SU-DHL-6 (cell line): ENCODE measurements around the gene SURF6.

Experiments
- H2AFZ ChIP-seq: fragments of 200-600 bp; sonication (generic); 2 replicates; pipeline ENCODE4 v1.6.1; 2014; ENCODE audit warnings: low read depth, mild to moderate bottlenecking, moderate library complexity, mixed read lengths, antibody characterized with exemption, low read length; ENCODE audit not compliant: severe bottlenecking
- H3F3A ChIP-seq: fragments of 200-600 bp; shearing (Covaris generic); 2 replicates; pipeline ENCODE4 v1.6.0; 2016; ENCODE audit warnings: antibody characterized with exemption, mild to moderate bottlenecking; ENCODE audit not compliant: insufficient read depth
- H3K27ac ChIP-seq: fragments of 200-600 bp; sonication (generic); 2 replicates; pipeline ENCODE4 v1.5.1; 2016; ENCODE audit warnings: low read depth, mild to moderate bottlenecking, low read length, moderate library complexity, mixed read lengths
- H3K27me3 ChIP-seq: fragments of 200-600 bp; sonication (generic), shearing (Covaris generic); 2 replicates; pipeline ENCODE4 v1.6.0; 2014; ENCODE audit warnings: mild to moderate bottlenecking, low read length
- H3K36me3 ChIP-seq: fragments of 200-600 bp; sonication (generic); 2 replicates; pipeline ENCODE4 v1.6.1; 2014; ENCODE audit warnings: mild to moderate bottlenecking, low read length, mixed read lengths
- H3K4me2 ChIP-seq: fragments of 300-600, 200-600 bp; shearing (Covaris generic), sonication (generic); 2 replicates; pipeline ENCODE4 v1.6.0; 2014; ENCODE audit warnings: low read length, low read depth, mild to moderate bottlenecking; ENCODE audit not compliant: poor library complexity, severe bottlenecking
- H3K4me3 ChIP-seq: fragments of 200-600 bp; sonication (generic); 2 replicates; pipeline ENCODE4 v1.5.1; 2014; ENCODE audit warnings: antibody characterized with exemption, low read length, mild to moderate bottlenecking, mixed read lengths; ENCODE audit not compliant: insufficient read depth, poor library complexity, severe bottlenecking
- H3K79me2 ChIP-seq: fragments of 200-600 bp; sonication (generic); 2 replicates; pipeline ENCODE4 v1.6.1; 2014; ENCODE audit warnings: mild to moderate bottlenecking, low read length, moderate library complexity; ENCODE audit not compliant: insufficient read depth
- H3K9ac ChIP-seq: fragments of 200-600 bp; sonication (generic); 2 replicates; pipeline ENCODE4 v1.7.0; 2014; ENCODE audit warnings: mild to moderate bottlenecking, low read length
- H3K9me2 ChIP-seq: fragments of 200-600 bp; sonication (generic); replicated peaks from 2 replicates; pipeline ENCODE4 v1.6.1; 2014; ENCODE audit warnings: low read length; ENCODE audit not compliant: insufficient read depth
- H3K9me3 ChIP-seq: fragments of 200-600 bp; sonication (generic); 2 replicates; pipeline ENCODE4 v1.6.1; 2014; ENCODE audit warnings: low read length, mixed read lengths; ENCODE audit not compliant: insufficient read depth
- H4K20me1 ChIP-seq: fragments of 200-600 bp; sonication (generic); 2 replicates; pipeline ENCODE4 v1.6.1; 2014; ENCODE audit warnings: low read depth, mild to moderate bottlenecking, antibody characterized with exemption, low read length, moderate library complexity, mixed read lengths
- EZH2phosphoT487 ChIP-seq: fragments of 200-600 bp; sonication (generic), shearing (Covaris generic); conservative IDR thresholded peaks from 2 replicates; pipeline ENCODE4 v1.6.1; 2018; ENCODE audit warnings: mild to moderate bottlenecking, antibody characterized with exemption, low read length, moderate library complexity, mixed read lengths
- TF ChIP-seq, protein P1 (sequence below): fragments of 200-600 bp; sonication (generic); IDR thresholded peaks from one replicate; pipeline ENCODE4 v1.5.1; 2017; ENCODE audit warnings: antibody characterized with exemption, mild to moderate bottlenecking, low read length, moderate library complexity; ENCODE audit not compliant: insufficient read depth, poor library complexity, severe bottlenecking

SURF6 gene

DNA sequence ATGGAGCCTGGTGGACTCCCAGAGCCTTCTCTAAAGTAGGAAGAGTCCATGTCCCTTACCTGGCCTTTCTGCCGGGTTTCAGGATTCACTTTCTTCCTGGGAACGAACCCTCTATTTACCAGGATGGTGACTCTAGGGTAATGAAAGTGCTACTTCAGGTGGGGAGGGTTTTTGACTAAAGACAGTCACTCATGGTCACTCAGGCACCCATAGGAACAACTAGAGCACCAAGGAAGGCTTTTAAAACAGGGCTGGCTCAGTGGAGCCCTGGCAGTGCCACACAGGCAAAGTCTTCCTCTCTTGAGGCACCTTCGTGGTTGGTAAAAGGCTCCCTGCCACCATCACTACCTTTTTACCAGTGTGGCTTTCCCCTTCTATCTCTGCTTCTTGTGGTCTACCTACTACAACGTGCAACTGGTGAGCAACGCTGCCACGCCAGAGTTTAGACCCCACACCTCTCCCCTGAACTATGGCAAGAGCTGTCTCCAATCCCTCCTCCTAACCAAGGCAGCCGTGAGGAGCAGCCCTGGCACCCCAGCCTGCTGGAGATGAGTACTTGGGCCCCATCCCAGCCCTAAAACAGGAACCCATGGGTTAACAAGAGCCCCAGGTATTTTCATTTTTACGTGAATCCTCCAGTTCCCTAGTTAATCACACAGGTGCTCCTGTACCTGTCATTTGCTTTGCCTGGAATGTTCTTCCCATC lies 16.8 kb upstream of the SURF6 start:
- Histone ChIP-seq H2AFZ (no peak overlapping the region), H3K27ac (no peak overlapping the region; the same call in 1 of the 2 replicates), H3K4me2 (no peak overlapping the region), H3F3A (peaks cover 64% of the 10 kb centered on the region), H3K9me2 (no peaks in the 10 kb centered on the region), H3K4me3 (no peak overlapping the region), H4K20me1 (no peaks in the 10 kb centered on the region; the same call in 1 of the 2 replicates), H3K79me2 (peaks cover 31% of the 10 kb centered on the region), H3K36me3 (peaks cover 35% of the 10 kb centered on the region), H3K9me3 (no peaks in the 10 kb centered on the region), H3K27me3 (no peaks in the 10 kb centered on the region), H3K9ac (no peak overlapping the region)
- TF ChIP-seq, protein P1, sequence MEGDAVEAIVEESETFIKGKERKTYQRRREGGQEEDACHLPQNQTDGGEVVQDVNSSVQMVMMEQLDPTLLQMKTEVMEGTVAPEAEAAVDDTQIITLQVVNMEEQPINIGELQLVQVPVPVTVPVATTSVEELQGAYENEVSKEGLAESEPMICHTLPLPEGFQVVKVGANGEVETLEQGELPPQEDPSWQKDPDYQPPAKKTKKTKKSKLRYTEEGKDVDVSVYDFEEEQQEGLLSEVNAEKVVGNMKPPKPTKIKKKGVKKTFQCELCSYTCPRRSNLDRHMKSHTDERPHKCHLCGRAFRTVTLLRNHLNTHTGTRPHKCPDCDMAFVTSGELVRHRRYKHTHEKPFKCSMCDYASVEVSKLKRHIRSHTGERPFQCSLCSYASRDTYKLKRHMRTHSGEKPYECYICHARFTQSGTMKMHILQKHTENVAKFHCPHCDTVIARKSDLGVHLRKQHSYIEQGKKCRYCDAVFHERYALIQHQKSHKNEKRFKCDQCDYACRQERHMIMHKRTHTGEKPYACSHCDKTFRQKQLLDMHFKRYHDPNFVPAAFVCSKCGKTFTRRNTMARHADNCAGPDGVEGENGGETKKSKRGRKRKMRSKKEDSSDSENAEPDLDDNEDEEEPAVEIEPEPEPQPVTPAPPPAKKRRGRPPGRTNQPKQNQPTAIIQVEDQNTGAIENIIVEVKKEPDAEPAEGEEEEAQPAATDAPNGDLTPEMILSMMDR = no peak
- no peak for TF ChIP-seq EZH2phosphoT487

DNA sequence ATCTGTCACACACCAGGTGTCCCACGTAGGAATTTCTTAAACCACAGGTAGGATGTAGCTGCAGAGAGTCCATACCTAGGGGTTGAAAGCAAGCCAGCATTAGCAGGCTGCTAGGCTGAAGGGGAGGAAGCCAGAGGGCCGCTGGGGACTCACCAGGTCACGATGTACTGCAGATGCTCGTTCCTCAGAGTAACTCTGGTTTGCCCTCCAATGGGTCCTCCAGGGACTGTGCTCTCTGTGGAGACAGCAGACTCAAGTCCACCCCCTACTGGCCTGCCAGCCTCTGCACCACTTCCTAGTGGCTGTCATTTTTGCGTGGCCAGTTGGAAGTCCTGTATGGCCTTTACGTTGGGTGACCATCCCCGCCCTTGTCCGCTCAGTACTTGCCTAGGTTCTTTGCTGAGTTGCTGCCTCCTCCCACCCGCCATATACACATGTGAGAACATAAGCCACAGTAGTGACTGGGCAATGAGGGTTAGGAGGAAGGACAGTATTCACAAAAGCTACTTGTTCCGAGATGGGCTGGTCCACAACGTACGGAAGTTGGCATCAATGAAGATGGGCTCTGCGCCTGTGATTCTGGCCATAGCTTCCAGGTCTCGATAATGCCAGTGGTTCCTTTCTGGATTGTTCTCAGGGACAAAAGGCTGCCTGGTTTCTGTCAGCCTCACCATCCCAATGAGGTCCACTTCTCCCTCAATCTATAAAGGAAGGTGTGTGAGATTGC lies 16.1 kb upstream of the SURF6 start:
- no peaks in the 10 kb centered on the region for H3K27me3 ChIP-seq
- H3K9me3 ChIP-seq = no peaks in the 10 kb centered on the region
- no peaks in the 10 kb centered on the region for H3K9me2 ChIP-seq
- no peak overlapping the region for H3K4me2 ChIP-seq
- peaks cover 64% of the 10 kb centered on the region for H3F3A ChIP-seq
- H3K4me3 ChIP-seq = no peak overlapping the region
- no peaks in the 10 kb centered on the region; the same call in 1 of the 2 replicates for H4K20me1 ChIP-seq
- peaks cover 31% of the 10 kb centered on the region for H3K79me2 ChIP-seq
- peaks cover 35% of the 10 kb centered on the region for H3K36me3 ChIP-seq
- H3K27ac ChIP-seq = no peak overlapping the region; the same call in 1 of the 2 replicates
- no peak overlapping the region for H2AFZ ChIP-seq
- no peak overlapping the region for H3K9ac ChIP-seq
- TF ChIP-seq, protein P1 = peak; percentile 49
- TF ChIP-seq EZH2phosphoT487 = no peak

DNA sequence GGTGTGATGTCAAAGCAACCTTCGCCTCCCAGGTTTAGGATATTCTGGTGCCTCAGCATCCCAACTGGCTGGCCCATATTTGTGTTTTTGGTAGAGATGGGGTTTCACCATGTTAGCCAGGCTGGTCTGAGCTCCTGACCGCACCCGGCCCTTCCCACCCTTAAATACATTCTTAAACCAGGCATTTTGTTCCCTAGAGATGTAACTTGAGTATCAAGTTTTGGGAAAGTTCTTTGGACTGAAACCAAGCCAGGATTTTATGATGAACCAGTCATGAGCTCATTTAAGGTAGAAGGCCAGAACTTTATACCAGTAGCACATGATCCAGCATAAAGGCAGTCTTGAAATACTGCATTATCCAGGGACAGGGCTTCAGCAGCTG lies 15.5 kb upstream of the SURF6 start:
- no peak overlapping the region for H3K4me3 ChIP-seq
- H3K9me3 ChIP-seq = no peaks in the 10 kb centered on the region
- H3K9ac ChIP-seq = no peak overlapping the region
- H2AFZ ChIP-seq = no peak overlapping the region
- no peaks in the 10 kb centered on the region for H3K9me2 ChIP-seq
- H3K27me3 ChIP-seq = no peaks in the 10 kb centered on the region
- peaks cover 34% of the 10 kb centered on the region for H3K79me2 ChIP-seq
- no peak overlapping the region for H3K4me2 ChIP-seq
- no peak overlapping the region for H3K27ac ChIP-seq
- H4K20me1 ChIP-seq = no peaks in the 10 kb centered on the region; the same call in 1 of the 2 replicates
- peaks cover 64% of the 10 kb centered on the region for H3F3A ChIP-seq
- no peak for TF ChIP-seq EZH2phosphoT487
- TF ChIP-seq, protein P1 = no peak
- peaks cover 35% of the 10 kb centered on the region for H3K36me3 ChIP-seq
